ENCODE data around the gene ALAS1. TPM values are rescaled to one million over a fixed set of nuclear protein-coding genes. Genes with fewer than 3 reads are reported as not detected.
"Not testable (repeated sequence)": the region's sequence is repeated elsewhere in the genome, so short reads cannot be mapped to it uniquely, and the experiment has no call there.

The ALAS1 gene
- total RNA-seq, 1 experiment from 2014 or later = 80.2 TPM

DNA sequence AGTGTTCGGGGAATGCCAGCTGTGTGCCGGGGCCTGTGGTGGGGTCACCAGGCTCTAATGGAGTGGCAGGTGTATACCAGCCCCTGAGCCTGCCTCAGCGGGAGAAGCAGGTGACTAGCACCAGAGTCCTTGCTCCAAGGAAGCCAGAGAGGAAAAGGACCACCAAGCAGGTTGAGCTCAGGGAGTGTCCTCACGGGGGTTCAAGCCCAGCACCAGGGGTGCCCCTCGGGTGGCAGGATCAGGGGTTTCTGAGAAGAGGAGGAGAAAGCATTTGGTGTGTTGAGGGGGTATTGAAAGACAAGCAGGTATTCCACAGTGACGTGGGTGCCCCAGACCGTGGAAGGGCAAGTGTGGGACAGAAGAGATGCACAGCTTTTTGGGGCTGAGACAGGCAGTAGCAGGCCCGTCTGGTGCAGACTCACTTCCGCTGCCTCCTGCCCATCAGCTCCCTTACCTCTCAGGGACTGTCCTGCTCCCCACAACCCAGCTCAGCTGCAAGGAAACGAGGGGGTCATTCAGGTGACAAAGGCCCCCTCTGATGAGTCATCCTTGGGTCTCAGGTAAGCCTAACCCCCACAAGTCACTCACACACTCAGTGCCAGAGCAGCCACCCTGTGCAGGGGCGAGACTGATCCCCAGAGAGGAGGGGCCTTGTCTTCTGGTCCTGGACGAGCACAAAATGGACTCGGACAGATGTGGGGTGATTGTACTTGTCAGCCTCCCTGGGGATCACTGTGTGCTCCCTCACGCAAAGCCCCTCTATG lies 22.4 kb upstream of the ALAS1 start:
- no peak overlapping the region for H3K27ac Mint-ChIP-seq (ENCODE audit: unreplicated experiment)
- no peak for DNase-seq
- no peaks in the 10 kb centered on the region for H3K27me3 Mint-ChIP-seq (ENCODE audit: unreplicated experiment)
- no peaks in the 10 kb centered on the region for H3K9me3 Mint-ChIP-seq (ENCODE audit: low read depth, unreplicated experiment)
- intact Hi-C loops (cut with micrococcal nuclease; ENCODE audit: unreplicated experiment) = loop anchor here (2.0 kb wide), 1 partner anchor 21 kb away; no protein-coding TSS in a partner anchor
- TF ChIP-seq, protein P1, sequence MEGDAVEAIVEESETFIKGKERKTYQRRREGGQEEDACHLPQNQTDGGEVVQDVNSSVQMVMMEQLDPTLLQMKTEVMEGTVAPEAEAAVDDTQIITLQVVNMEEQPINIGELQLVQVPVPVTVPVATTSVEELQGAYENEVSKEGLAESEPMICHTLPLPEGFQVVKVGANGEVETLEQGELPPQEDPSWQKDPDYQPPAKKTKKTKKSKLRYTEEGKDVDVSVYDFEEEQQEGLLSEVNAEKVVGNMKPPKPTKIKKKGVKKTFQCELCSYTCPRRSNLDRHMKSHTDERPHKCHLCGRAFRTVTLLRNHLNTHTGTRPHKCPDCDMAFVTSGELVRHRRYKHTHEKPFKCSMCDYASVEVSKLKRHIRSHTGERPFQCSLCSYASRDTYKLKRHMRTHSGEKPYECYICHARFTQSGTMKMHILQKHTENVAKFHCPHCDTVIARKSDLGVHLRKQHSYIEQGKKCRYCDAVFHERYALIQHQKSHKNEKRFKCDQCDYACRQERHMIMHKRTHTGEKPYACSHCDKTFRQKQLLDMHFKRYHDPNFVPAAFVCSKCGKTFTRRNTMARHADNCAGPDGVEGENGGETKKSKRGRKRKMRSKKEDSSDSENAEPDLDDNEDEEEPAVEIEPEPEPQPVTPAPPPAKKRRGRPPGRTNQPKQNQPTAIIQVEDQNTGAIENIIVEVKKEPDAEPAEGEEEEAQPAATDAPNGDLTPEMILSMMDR (IDR thresholded peaks at IDR 0.05; ENCODE audit: unreplicated experiment) = no peak
- no TSS peak for BruUV-seq (replicated peaks)
- H3K36me3 Mint-ChIP-seq (ENCODE audit: insufficient read depth, unreplicated experiment) = no peaks in the 10 kb centered on the region
- H3K4me3 Mint-ChIP-seq (ENCODE audit: low read depth, unreplicated experiment) = no peak overlapping the region
- H3K4me1 Mint-ChIP-seq (ENCODE audit: low read depth, unreplicated experiment) = peaks cover 33% of the 10 kb centered on the region
- CTCF ChIA-PET = interaction anchor here (0.7 kb wide), 1 partner anchor 464 kb away, joined by 3 read pairs; no protein-coding TSS in a partner anchor

DNA sequence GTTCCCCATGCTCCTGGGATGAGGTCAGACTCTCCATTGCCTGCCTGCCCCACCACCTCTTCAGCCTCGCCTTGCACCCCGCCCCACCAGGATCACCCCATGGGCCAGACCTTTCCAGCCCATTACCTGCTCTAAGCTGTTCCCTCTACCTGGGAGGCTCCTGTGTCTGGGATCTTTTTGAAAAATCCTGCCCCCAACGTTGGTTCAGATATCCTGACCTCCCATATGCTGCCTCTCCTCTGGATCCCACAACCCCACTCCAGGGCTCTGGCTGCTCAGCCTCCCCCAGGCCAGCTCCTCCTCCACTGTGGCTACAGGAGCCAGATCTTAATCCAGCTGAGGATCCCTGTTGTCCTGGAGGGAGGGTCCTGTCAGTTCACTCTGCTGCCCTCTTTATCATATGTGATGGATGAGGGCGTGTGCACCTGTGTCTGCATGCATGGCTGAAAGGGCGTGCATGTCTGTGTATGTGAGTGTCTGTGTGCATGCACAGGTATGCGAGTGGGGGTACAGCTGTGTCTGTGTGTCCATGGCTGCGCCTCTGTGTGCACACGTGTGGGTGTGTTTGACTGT lies 21.7 kb upstream of the ALAS1 start:
- DNase-seq = no peak
- no peak overlapping the region for H3K4me3 Mint-ChIP-seq (ENCODE audit: low read depth, unreplicated experiment)
- CTCF ChIA-PET = interaction anchor here (0.7 to 1.0 kb wide), 2 partner anchors 22 to 463 kb away, joined by 3 read pairs; partner anchors contain the start of gene POC1A
- H3K9me3 Mint-ChIP-seq (ENCODE audit: low read depth, unreplicated experiment) = no peaks in the 10 kb centered on the region
- intact Hi-C loops (cut with micrococcal nuclease; ENCODE audit: unreplicated experiment) = loop anchor here (2.0 kb wide), 1 partner anchor 21 kb away; no protein-coding TSS in a partner anchor
- H3K36me3 Mint-ChIP-seq (ENCODE audit: insufficient read depth, unreplicated experiment) = no peaks in the 10 kb centered on the region
- H3K4me1 Mint-ChIP-seq (ENCODE audit: low read depth, unreplicated experiment) = peaks cover 27% of the 10 kb centered on the region
- no peaks in the 10 kb centered on the region for H3K27me3 Mint-ChIP-seq (ENCODE audit: unreplicated experiment)
- no peak overlapping the region for H3K27ac Mint-ChIP-seq (ENCODE audit: unreplicated experiment)
- BruUV-seq (replicated peaks) = no TSS peak
- TF ChIP-seq, protein P1 (IDR thresholded peaks at IDR 0.05; ENCODE audit: unreplicated experiment) = no peak

GRCh38 chr3:52176951-52177700 lies 20.8 kb upstream of the ALAS1 start:
- Mint-ChIP-seq H3K36me3 (ENCODE audit: insufficient read depth, unreplicated experiment) (no peaks in the 10 kb centered on the region), H3K27ac (ENCODE audit: unreplicated experiment) (no peak overlapping the region), H3K9me3 (ENCODE audit: low read depth, unreplicated experiment) (no peaks in the 10 kb centered on the region), H3K4me1 (ENCODE audit: low read depth, unreplicated experiment) (peaks cover 20% of the 10 kb centered on the region), H3K27me3 (ENCODE audit: unreplicated experiment) (no peaks in the 10 kb centered on the region), H3K4me3 (ENCODE audit: low read depth, unreplicated experiment) (no peak overlapping the region)
- BruUV-seq (replicated peaks) = no TSS peak
- TF ChIP-seq, protein P1 (IDR thresholded peaks at IDR 0.05; ENCODE audit: unreplicated experiment) = no peak
- DNase-seq = peak; percentile 45
- CTCF ChIA-PET = interaction anchor here (1.0 kb wide), 2 partner anchors 9 to 22 kb away, joined by 3 read pairs; partner anchors contain the start of gene POC1A
- intact Hi-C loops (cut with micrococcal nuclease; ENCODE audit: unreplicated experiment) = loop anchor here (2.0 kb wide), 1 partner anchor 20 kb away; no protein-coding TSS in a partner anchor

GRCh38 chr3:52177701-52178042 lies 20.3 kb upstream of the ALAS1 start:
- TF ChIP-seq, protein P1 (IDR thresholded peaks at IDR 0.05; ENCODE audit: unreplicated experiment) = no peak
- Mint-ChIP-seq H3K9me3 (ENCODE audit: low read depth, unreplicated experiment) (no peaks in the 10 kb centered on the region), H3K36me3 (ENCODE audit: insufficient read depth, unreplicated experiment) (no peaks in the 10 kb centered on the region), H3K4me1 (ENCODE audit: low read depth, unreplicated experiment) (peaks cover 20% of the 10 kb centered on the region), H3K4me3 (ENCODE audit: low read depth, unreplicated experiment) (no peak overlapping the region), H3K27me3 (ENCODE audit: unreplicated experiment) (no peaks in the 10 kb centered on the region), H3K27ac (ENCODE audit: unreplicated experiment) (no peak overlapping the region)
- no TSS peak for BruUV-seq (replicated peaks)
- CTCF ChIA-PET = interaction anchor here (1.0 kb wide), 2 partner anchors 9 to 23 kb away, joined by 3 read pairs; partner anchors contain the start of gene POC1A
- intact Hi-C loops (cut with micrococcal nuclease; ENCODE audit: unreplicated experiment) = loop anchor here (2.0 kb wide), 1 partner anchor 19 kb away; no protein-coding TSS in a partner anchor
- DNase-seq = no peak

DNA sequence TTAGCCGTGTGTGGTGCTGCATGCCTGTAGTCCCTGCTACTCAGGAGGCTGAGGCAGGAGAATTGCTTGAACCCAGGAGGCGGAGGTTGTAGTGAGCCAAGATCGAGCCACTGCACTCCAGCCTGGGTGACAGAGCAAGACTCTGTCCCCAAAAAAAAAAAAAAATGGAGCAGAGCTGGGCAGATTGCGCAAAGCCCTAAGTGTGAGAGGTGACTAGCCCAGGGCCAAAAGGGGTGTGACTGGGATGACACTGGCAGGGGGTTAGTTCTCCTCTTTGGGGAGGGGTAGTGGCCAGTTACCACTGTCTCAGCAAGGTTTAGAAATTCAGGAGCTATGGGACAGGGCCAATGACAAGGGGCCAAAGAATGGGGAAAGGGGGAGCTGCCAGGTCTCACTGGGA lies 19.8 kb upstream of the ALAS1 start:
- H3K9me3 Mint-ChIP-seq (ENCODE audit: low read depth, unreplicated experiment); CTCF ChIA-PET: not testable (repeated sequence)

More for the DNA sequence above, 19.8 kb upstream of the ALAS1 start:
- DNase-seq; H3K4me3 Mint-ChIP-seq (ENCODE audit: low read depth, unreplicated experiment); H3K27ac Mint-ChIP-seq (ENCODE audit: unreplicated experiment); H3K27me3 Mint-ChIP-seq (ENCODE audit: unreplicated experiment); BruUV-seq (replicated peaks); H3K36me3 Mint-ChIP-seq (ENCODE audit: insufficient read depth, unreplicated experiment); intact Hi-C loops (cut with micrococcal nuclease; ENCODE audit: unreplicated experiment): not testable (repeated sequence)
- H3K4me1 Mint-ChIP-seq (ENCODE audit: low read depth, unreplicated experiment) = peaks cover 20% of the 10 kb centered on the region
